Epithelial cell of proximal tubule (primary cell): ENCODE results near the gene GGCX. TPM values are rescaled to one million over a fixed set of nuclear protein-coding genes. Genes with fewer than 3 reads are reported as not detected.

ENCODE experiments used
- DNase-seq: peaks from one replicate; pipeline ENCODE4 v3.0.0-alpha.2; 2011; ENCODE audit warnings: low read depth
- H3K4me3 ChIP-seq: 2 replicates; pipeline ENCODE4 v1.5.1; 2011; ENCODE audit warnings: low read depth, mild to moderate bottlenecking, low read length
- total RNA-seq: library from RNA; depleted of rRNA; stranded (reverse); fragments of >200 nt; gene quantifications from 2 replicates; pipeline ENCODE4 v1.2.3, GENCODE V29; 2015
- TF ChIP-seq, protein P1 (sequence below): conservative IDR thresholded peaks from 2 replicates; pipeline ENCODE4 v1.5.1; 2012; ENCODE audit warnings: low read depth, mild to moderate bottlenecking, low read length

The GGCX gene
- total RNA-seq, 1 donor from 2014 or later: 58.2 TPM

DNA sequence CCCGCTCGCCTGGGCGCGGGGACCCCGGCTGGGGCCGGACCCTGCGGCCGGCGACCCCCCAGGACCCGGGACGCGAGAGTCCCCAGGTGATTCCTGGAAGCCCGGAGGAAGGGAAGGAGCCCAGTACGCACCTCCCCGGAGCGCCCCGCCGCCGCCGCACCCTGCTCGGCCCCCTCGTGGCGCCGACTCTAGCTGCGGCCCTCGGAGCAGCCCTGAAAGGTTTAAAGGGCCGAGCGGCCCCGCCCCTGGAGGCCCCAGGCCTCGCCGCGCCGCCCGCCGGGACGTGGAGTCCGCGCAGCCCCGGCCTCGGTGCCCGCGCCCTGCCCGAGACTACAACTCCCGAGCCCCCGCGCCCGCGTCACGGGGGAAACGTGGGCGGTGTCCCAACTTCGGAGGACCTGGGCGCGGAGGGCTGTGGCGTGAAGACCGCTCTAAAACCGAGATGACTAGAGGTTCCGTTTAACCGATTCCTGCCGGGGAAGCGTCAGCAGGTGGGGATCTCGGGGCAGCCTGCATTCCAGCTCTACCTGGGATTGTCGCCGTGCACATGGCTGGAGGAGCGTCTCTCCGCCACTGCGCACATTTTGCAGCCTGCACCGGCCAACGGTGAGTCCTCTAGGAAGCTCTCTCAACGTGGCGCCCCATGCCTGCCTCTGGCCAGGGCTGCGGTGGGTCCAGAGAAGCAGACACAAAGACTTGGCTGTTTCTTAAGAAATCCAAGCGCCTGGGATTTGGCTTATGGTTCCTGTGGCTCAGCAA lies 41.4 kb upstream of the GGCX start, which contains the start of gene TMEM150A:
Gene TMEM150A, minus strand, starts transcription at position 223 of the 759 bp plus-strand sequence. CDS start 750 bp downstream, outside the sequence.
- no peak for DNase-seq
- H3K4me3 ChIP-seq: peak within 1 kb of the TSS; percentile 83
- TF ChIP-seq, protein P1, sequence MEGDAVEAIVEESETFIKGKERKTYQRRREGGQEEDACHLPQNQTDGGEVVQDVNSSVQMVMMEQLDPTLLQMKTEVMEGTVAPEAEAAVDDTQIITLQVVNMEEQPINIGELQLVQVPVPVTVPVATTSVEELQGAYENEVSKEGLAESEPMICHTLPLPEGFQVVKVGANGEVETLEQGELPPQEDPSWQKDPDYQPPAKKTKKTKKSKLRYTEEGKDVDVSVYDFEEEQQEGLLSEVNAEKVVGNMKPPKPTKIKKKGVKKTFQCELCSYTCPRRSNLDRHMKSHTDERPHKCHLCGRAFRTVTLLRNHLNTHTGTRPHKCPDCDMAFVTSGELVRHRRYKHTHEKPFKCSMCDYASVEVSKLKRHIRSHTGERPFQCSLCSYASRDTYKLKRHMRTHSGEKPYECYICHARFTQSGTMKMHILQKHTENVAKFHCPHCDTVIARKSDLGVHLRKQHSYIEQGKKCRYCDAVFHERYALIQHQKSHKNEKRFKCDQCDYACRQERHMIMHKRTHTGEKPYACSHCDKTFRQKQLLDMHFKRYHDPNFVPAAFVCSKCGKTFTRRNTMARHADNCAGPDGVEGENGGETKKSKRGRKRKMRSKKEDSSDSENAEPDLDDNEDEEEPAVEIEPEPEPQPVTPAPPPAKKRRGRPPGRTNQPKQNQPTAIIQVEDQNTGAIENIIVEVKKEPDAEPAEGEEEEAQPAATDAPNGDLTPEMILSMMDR: peak; percentile 29

DNA sequence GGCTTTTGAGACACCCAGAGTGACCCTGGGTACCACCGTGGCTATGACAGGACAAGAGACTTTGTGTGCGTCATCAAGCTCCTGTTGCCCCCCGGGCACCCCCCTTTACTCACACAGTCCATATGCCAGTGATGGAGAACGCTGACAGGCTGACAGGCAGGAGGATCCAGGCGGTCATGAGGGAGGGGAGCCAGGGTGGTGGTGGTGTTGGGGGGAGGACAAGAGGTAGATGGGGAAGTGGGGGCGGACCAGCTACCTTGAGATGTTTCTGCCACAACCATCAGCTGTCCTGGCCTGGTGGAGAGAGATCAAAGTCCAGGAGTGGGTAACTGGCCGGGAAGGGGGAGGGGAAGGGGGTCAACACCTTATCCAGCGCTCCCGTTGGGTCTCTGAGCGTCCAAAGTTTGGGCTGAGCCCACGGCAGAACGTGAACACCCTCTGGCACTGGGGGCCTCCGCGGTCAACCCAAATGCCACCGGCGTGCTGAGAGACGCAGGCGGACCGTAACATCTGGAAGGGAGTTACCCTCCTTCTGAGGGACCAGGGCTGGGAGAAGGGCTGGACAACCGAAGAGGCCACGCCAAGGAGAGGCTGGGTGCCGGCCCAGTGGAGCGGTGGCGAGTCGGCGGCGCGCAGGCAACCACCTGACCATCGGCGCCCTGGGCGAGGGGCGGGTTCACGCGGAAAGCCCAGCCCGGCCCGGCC lies 40.6 kb upstream of the GGCX start:
- H3K4me3 ChIP-seq: peak overlapping the region; percentile 83
- TF ChIP-seq, protein P1: no peak
- no peak for DNase-seq

DNA sequence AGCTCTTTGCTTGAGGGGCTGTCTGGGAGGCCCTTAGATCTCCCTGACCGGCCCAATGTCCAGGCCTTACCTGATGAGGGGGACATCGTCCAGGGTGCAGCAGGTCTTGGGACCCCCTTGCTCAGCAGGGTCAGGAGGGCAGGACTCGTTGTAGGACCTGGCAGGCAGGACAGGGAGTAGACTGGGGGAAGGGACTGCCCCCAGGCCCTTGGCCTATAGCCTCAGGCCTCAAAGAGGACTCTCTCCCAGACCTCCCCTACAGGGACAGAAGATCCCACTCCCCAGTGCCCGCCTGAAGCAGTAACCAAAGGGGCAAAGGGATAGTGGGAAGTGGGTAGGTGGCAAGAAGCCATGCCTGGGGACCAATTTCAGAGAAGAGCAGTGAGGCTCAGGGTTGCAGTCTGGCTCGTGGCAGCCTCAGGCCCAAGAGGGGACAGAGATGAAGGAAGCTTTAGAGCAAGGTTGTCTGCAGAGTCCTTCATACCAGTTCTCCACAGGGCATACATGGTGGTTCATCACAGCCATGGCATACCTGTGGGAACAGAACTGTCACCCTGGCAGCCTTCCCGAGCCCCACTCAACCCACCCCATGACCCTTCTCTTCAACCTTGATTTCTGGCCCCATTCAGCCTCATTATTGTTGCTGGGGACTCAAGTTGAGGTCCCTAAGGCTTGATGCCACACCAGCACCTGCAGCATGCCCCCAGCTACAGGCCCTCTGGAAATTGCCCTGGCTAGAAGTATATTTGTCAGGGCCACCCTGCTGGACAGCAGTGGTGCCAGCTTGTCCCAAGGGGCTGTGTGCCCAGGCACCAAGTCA lies 39.9 kb upstream of the GGCX start:
- peak overlapping the region; percentile 83 for H3K4me3 ChIP-seq
- TF ChIP-seq, protein P1: no peak
- no peak for DNase-seq

DNA sequence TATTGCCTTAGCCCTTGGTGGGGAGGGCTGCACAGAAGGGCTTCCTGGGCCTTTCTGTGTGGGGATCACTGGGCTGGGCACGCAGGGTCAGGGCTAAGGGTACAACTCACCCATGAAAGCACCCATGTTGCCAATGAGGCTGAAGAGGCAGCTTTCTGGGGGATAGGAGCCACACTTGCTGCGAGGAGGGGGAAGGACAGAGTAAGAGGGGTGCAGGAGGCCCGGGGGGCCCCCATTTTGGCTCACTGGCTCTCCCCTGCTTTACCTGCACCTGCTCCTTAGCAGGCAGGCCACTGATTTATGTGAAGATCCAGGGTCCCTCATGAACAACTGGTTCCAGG lies 38.9 kb upstream of the GGCX start:
- DNase-seq: no peak
- H3K4me3 ChIP-seq: no peak overlapping the region
- TF ChIP-seq, protein P1: no peak

DNA sequence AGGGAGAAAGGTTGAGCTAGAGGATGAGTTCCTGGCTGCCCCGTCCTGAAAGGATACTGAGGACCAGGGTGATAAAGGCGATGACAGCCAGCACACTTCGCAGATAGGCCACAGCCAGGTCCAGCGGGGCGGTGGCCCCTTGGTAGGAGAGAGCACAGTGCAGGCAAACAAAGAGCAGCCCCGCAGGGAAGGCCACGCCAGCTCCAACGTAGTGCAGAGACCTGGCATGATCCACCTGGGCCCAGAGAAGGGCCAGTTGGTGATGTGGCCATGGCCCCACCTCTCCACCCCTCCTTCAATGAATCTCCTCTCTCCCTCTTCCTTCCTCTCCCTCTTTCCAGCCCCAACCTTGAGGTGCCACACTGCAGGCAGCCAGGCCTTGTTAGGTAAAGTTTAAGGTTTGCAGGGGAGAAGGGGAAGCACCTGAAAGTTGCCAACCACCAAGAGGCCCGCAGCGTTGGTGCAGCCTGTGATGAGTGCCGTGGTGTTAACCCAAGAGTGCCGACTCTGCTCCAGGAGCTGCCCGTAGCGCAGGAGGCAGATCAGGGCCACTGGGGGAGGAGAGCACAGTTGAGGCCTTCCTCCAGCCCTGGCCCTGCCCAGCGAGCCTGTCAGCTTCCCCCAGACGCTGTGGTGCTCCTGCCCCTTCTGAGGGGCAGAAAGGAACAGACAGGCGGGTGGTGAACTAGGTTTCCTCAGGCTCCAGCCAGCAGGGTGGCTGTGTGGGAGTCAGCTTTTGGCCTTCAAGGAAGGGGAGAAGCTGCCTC lies 38.4 kb upstream of the GGCX start:
- no peak for DNase-seq
- H3K4me3 ChIP-seq: no peak overlapping the region
- TF ChIP-seq, protein P1: no peak

DNA sequence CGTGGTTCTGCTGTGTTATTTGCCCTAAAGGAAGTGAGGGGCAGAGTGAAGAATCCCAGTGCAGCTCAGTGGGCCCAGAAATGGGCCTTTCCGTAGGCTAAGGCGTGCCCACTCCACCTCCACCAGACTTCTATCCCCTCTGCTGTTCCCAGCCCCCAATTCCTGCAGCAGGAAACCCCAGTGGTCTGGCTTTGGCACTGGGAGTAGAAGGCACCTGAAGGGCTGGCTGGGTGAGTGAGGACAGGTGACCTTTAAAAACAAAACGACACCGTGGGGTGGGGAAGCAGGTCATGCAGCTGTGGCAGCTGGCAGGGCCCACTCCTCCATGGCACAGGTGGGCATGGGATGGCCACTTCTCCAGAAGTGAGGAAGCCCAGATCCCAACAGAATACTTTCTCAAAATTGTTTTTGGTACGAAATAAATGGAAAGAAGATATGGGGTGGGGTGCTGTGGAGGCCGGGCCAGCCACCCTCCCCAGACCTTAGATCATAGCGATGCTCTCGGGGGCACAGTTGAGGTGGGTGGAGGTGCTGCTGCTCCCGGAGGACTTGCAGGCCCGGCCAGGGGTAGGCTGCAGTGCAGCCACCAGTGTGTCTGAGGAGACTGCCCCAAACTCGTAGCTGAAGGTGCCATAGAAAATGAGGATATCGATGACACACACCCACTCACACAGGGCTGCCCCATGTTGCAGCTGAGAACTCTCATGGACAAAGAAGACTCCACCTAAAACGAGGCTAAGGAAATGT lies 37.5 kb upstream of the GGCX start:
- TF ChIP-seq, protein P1: no peak
- no peak for DNase-seq
- H3K4me3 ChIP-seq: no peak overlapping the region
